ENCODE data around the gene CPB2. TPM values are rescaled to one million over a fixed set of nuclear protein-coding genes. Genes with fewer than 3 reads are reported as not detected.

CPB2 gene
- total and polyA plus RNA-seq, 9 donors = 0.38 TPM; not detected in 8

GRCh38 chr13:46079770-46080169 is 25.1 kb downstream of the CPB2 start:
- no peak overlapping the region for H3K4me3 ChIP-seq
- 56 to 61% (median 60%) methylated on average over 2 of the region's 2 CpGs for WGBS, 3 donors
- no peak overlapping the region for H3K27ac ChIP-seq
- intact Hi-C loops (cut with DNase I) = no loop called here
- no peaks in the 10 kb centered on the region for H3K9me3 ChIP-seq
- no peaks in the 10 kb centered on the region for H3K27me3 ChIP-seq
- no peaks in the 10 kb centered on the region for H3K36me3 ChIP-seq
- no peak for DNase-seq
- TF ChIP-seq CTCF (IDR thresholded peaks at IDR 0.05) (no peak), POLR2A (IDR thresholded peaks at IDR 0.05) (no peak), EP300 (IDR thresholded peaks at IDR 0.05) (no peak)
- no peaks in the 10 kb centered on the region for H3K4me1 ChIP-seq (ENCODE audit: insufficient read depth)

- WGBS, 3 donors = 55 to 60% (median 59%) methylated on average over 1 of the region's 1 CpG
- intact Hi-C loops (cut with DNase I) = no loop called here
- no peak for TF ChIP-seq EP300 (IDR thresholded peaks at IDR 0.05)
- TF ChIP-seq POLR2A (IDR thresholded peaks at IDR 0.05) = no peak
- TF ChIP-seq CTCF (IDR thresholded peaks at IDR 0.05) = no peak
- Histone ChIP-seq H3K27me3 (no peaks in the 10 kb centered on the region), H3K36me3 (no peaks in the 10 kb centered on the region), H3K27ac (no peak overlapping the region), H3K9me3 (no peaks in the 10 kb centered on the region), H3K4me3 (no peak overlapping the region), H3K4me1 (ENCODE audit: insufficient read depth) (no peaks in the 10 kb centered on the region)
- no peak for DNase-seq
Observed at GRCh38 chr13:46077265-46077664, 27.6 kb downstream of the CPB2 start.

GRCh38 chr13:46076827-46077226 is 28.0 kb downstream of the CPB2 start:
- WGBS, 3 donors = 90 to 93% (median 93%) methylated on average over 3 of the region's 3 CpGs
- H3K9me3 ChIP-seq = no peaks in the 10 kb centered on the region

DNA sequence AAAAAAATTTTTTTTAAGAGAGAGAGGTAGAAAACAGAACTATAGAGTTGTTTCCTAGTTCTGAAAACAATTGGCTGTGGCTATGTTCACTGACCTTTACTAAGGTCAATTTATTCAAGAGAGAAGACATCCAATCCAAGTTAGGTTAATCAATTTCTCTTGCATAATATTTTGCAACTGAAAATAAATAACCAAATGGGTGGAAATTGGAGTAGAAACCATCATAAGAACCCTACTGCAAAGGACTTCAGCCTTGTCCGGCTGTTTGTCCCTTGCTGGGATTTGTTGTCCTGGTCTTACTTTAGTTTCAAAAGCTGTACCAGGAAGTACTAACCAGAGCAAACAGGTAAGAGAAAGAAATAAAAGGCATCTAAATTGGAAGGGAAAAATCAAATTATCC is 29.0 kb downstream of the CPB2 start:
- H3K4me1 ChIP-seq (ENCODE audit: insufficient read depth) = no peaks in the 10 kb centered on the region
- no peak for TF ChIP-seq POLR2A (IDR thresholded peaks at IDR 0.05)
- no peak for TF ChIP-seq EP300 (IDR thresholded peaks at IDR 0.05)
- TF ChIP-seq CTCF (IDR thresholded peaks at IDR 0.05) = no peak
- no peaks in the 10 kb centered on the region for H3K27me3 ChIP-seq
- no peak for DNase-seq
- no peaks in the 10 kb centered on the region for H3K9me3 ChIP-seq
- H3K4me3 ChIP-seq = no peak overlapping the region
- WGBS, 3 donors = 97 to 100% (median 100%) methylated on average over 1 of the region's 1 CpG
- H3K36me3 ChIP-seq = no peaks in the 10 kb centered on the region
- no peak overlapping the region for H3K27ac ChIP-seq
- intact Hi-C loops (cut with DNase I) = no loop called here

More at GRCh38 chr13:46076827-46077226, 28.0 kb downstream of the CPB2 start:
- DNase-seq = no peak
- Histone ChIP-seq H3K4me3 (no peak overlapping the region), H3K4me1 (ENCODE audit: insufficient read depth) (no peaks in the 10 kb centered on the region), H3K27ac (no peak overlapping the region), H3K27me3 (no peaks in the 10 kb centered on the region), H3K36me3 (no peaks in the 10 kb centered on the region)
- TF ChIP-seq POLR2A (IDR thresholded peaks at IDR 0.05) (no peak), CTCF (IDR thresholded peaks at IDR 0.05) (no peak), EP300 (IDR thresholded peaks at IDR 0.05) (no peak)
- intact Hi-C loops (cut with DNase I) = no loop called here
